CD14-positive monocyte (primary cell): Measurements from ENCODE around the gene ADCYAP1. TPM values are rescaled to one million over a fixed set of nuclear protein-coding genes. Genes with fewer than 3 reads are reported as not detected.

Experiments used
- DNase-seq, 3 donors: peaks; one replicate each; pipeline ENCODE4 v3.0.0-alpha.2; 2011 to 2022
- H2AFZ ChIP-seq: 2 replicates; pipeline ENCODE4 v1.6.0; 2012; ENCODE audit warnings: mild to moderate bottlenecking, low read depth, low read length, inconsistent platforms; ENCODE audit not compliant: insufficient read depth, poor library complexity, severe bottlenecking
- H3K27ac ChIP-seq, 2 donors: 1 replicate in 1 of 2; 2 replicates in 1 of 2; pipeline ENCODE4 v1.5.1; 2012 to 2013; ENCODE audit warnings: low read length in 2 of 2, control low read depth in 1 of 2, inconsistent platforms in 1 of 2, low read depth in 1 of 2, mild to moderate bottlenecking in 1 of 2
- H3K27me3 ChIP-seq, 2 donors: one replicate each; pipeline versions ENCODE4 v1.6.0 to v1.6.1; 2011 to 2013; ENCODE audit warnings: low read length in 2 of 2; ENCODE audit not compliant: control insufficient read depth in 2 of 2, insufficient read depth in 2 of 2
- H3K36me3 ChIP-seq, 2 donors: replicated peaks in 1 of 2; 1 replicate in 1 of 2; 2 replicates in 1 of 2; pipeline versions ENCODE4 v1.5.1 to v1.6.1; 2012 to 2013; ENCODE audit warnings: low read length in 2 of 2, control low read depth in 1 of 2, inconsistent platforms in 1 of 2, mild to moderate bottlenecking in 1 of 2; ENCODE audit not compliant: insufficient read depth in 2 of 2, control insufficient read depth in 1 of 2
- H3K4me1 ChIP-seq, 2 donors: 1 replicate in 1 of 2; 2 replicates in 1 of 2; pipeline versions ENCODE4 v1.5.1 to v1.6.1; 2012 to 2013; ENCODE audit warnings: low read length in 2 of 2, control low read depth in 1 of 2, inconsistent platforms in 1 of 2, mild to moderate bottlenecking in 1 of 2, moderate library complexity in 1 of 2; ENCODE audit not compliant: insufficient read depth in 2 of 2, control insufficient read depth in 1 of 2
- H3K4me2 ChIP-seq: replicated peaks from 2 replicates; pipeline ENCODE3; 2012; ENCODE audit warnings: low read length, moderate library complexity, mild to moderate bottlenecking; ENCODE audit not compliant: poor library complexity, severe bottlenecking; ENCODE audit errors: extremely low read depth
- H3K4me3 ChIP-seq, 3 experiments: fragments of 200-600 bp in 1 of 3; sonication (generic) in 1 of 3; replicated peaks in 1 of 3; 1 replicate in 2 of 3; 2 replicates in 1 of 3; pipeline ENCODE4 v1.5.1; 2011 to 2013; ENCODE audit warnings: low read length in 3 of 3, mild to moderate bottlenecking in 3 of 3, control low read depth in 2 of 3, low read depth in 2 of 3, inconsistent platforms in 1 of 3, moderate library complexity in 1 of 3
- H3K79me2 ChIP-seq: 2 replicates; pipeline ENCODE4 v1.6.0; 2012; ENCODE audit warnings: mild to moderate bottlenecking, control low read depth, inconsistent platforms, low read length, moderate library complexity; ENCODE audit not compliant: insufficient read depth
- H3K9ac ChIP-seq: 2 replicates; pipeline ENCODE4 v1.6.0; 2017; ENCODE audit warnings: low read length, mild to moderate bottlenecking; ENCODE audit not compliant: insufficient read depth, poor library complexity, severe bottlenecking
- H3K9me3 ChIP-seq, 2 donors: replicated peaks in 1 of 2; 1 replicate in 1 of 2; 2 replicates in 1 of 2; pipeline versions ENCODE4 v1.5.1 to v1.6.1; 2012 to 2013; ENCODE audit warnings: low read length in 2 of 2, control low read depth in 1 of 2; ENCODE audit not compliant: control insufficient read depth in 1 of 2, insufficient read depth in 1 of 2
- H4K20me1 ChIP-seq: 2 replicates; pipeline ENCODE4 v1.6.0; 2012; ENCODE audit warnings: mild to moderate bottlenecking, low read length, control low read depth, moderate library complexity; ENCODE audit not compliant: insufficient read depth
- H3K27ac Mint-ChIP-seq, 7 donors: one replicate each; pipeline ENCODE4 v1.8.0; 2020; ENCODE audit warnings: mild to moderate bottlenecking in 7 of 7, mixed read lengths in 7 of 7, moderate library complexity in 6 of 7, inconsistent platforms in 2 of 7
- H3K27me3 Mint-ChIP-seq, 3 donors: one replicate each; pipeline ENCODE4 v1.8.0; 2021 to 2022; ENCODE audit warnings: low read depth in 3 of 3, mild to moderate bottlenecking in 3 of 3, mixed read lengths in 3 of 3, moderate library complexity in 3 of 3, inconsistent platforms in 1 of 3
- H3K36me3 Mint-ChIP-seq, 2 donors: one replicate each; pipeline ENCODE4 v1.8.0; 2020; ENCODE audit warnings: mixed read lengths in 2 of 2, inconsistent platforms in 1 of 2, mild to moderate bottlenecking in 1 of 2
- H3K4me1 Mint-ChIP-seq: one replicate; pipeline ENCODE4 v1.8.0; 2020; ENCODE audit warnings: mild to moderate bottlenecking, mixed read lengths
- H3K4me3 Mint-ChIP-seq, 2 donors: one replicate each; pipeline ENCODE4 v1.8.0; 2020; ENCODE audit warnings: mild to moderate bottlenecking in 2 of 2, mixed read lengths in 2 of 2, moderate library complexity in 1 of 2
- H3K9me3 Mint-ChIP-seq, 7 donors: one replicate each; pipeline ENCODE4 v1.8.0; 2020 to 2022; ENCODE audit warnings: mixed read lengths in 7 of 7, mild to moderate bottlenecking in 6 of 7, moderate library complexity in 6 of 7, inconsistent platforms in 2 of 7
- WGBS: methylation state at CpG from one replicate; pipeline ENCODE4 v1.1.5; 2013; ENCODE audit warnings: missing lambda C conversion rate; ENCODE audit not compliant: insufficient coverage; 5-methylcytosine and 5-hydroxymethylcytosine counted together
- intact Hi-C, 2 donors: fragments of 100-400 bp; cut with micrococcal nuclease; formaldehyde crosslinking; loops; one replicate each; pipeline versions ENCODE4 v1.15.0 to v1.15.1; 2023
- polyA plus RNA-seq, 3 donors: library from polyadenylated mRNA; depleted of rRNA in 1 of 3; unstranded in 2 of 3; stranded (reverse) in 1 of 3; fragments of 300-500 nt in 2 of 3; fragments of >200 nt in 1 of 3; fragmentation: Illumina TruSeq in 2 of 3; gene quantifications; 1 replicate in 2 of 3; 2 replicates in 1 of 3; pipeline ENCODE4 v1.2.3, GENCODE V29; 2012 to 2021
- TF ChIP-seq, protein P1 (sequence below): fragments of 200-600 bp; IDR thresholded peaks from one replicate; pipeline ENCODE4 v1.8.0; 2022; ENCODE audit warnings: antibody characterized with exemption, mild to moderate bottlenecking

Gene ADCYAP1
- polyA plus RNA-seq, 3 donors = not detected

DNA sequence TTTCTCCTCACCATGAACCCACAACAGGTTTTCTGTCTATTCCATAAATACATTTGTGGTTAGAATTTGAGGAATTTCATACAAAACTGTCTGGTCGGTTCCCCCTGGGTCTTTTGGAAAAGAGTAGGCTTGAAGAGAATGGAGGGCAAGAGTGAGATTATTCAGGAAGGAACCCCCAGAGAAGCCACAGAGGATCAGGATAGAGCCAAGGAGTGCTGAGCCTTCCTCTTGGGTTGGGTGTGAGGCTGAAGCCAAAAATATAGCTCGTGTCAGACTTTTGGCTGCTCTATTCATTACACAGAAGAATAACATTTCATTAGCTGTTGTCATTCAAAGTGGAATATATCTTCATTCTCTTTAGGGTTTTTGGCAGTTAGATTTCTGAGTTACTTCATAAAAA lies 46.7 kb upstream of the ADCYAP1 start:
- Histone ChIP-seq H3K27me3 (peaks cover 0 to 2% of the 10 kb centered on the region in 2 donors), H3K9ac (no peak overlapping the region), H3K27ac (no peak overlapping the region), H3K9me3 (no peaks in the 10 kb centered on the region), H3K4me2 (no peak overlapping the region), H4K20me1 (no peaks in the 10 kb centered on the region), H3K36me3 (no peaks in the 10 kb centered on the region), H3K79me2 (no peaks in the 10 kb centered on the region), H2AFZ (no peak overlapping the region), H3K4me3 (no peak overlapping the region), H3K4me1 (no peaks in the 10 kb centered on the region)
- intact Hi-C loops = no loop called here
- Mint-ChIP-seq H3K4me1 (no peaks in the 10 kb centered on the region), H3K36me3 (no peaks in the 10 kb centered on the region), H3K27ac (peak overlapping the region in 1 of 7 donors; percentile 4), H3K27me3 (peaks cover 5 to 18% (median 10%) of the 10 kb centered on the region in 3 donors), H3K9me3 (no peaks in the 10 kb centered on the region), H3K4me3 (no peak overlapping the region)
- DNase-seq = no peak
- WGBS = 57% methylated on average over 1 of the region's 2 CpGs
- TF ChIP-seq, protein P1, sequence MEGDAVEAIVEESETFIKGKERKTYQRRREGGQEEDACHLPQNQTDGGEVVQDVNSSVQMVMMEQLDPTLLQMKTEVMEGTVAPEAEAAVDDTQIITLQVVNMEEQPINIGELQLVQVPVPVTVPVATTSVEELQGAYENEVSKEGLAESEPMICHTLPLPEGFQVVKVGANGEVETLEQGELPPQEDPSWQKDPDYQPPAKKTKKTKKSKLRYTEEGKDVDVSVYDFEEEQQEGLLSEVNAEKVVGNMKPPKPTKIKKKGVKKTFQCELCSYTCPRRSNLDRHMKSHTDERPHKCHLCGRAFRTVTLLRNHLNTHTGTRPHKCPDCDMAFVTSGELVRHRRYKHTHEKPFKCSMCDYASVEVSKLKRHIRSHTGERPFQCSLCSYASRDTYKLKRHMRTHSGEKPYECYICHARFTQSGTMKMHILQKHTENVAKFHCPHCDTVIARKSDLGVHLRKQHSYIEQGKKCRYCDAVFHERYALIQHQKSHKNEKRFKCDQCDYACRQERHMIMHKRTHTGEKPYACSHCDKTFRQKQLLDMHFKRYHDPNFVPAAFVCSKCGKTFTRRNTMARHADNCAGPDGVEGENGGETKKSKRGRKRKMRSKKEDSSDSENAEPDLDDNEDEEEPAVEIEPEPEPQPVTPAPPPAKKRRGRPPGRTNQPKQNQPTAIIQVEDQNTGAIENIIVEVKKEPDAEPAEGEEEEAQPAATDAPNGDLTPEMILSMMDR = no peak

- H3K27me3 Mint-ChIP-seq = peaks cover 13 to 35% (median 18%) of the 10 kb centered on the region in 3 donors
Observed at GRCh38 chr18:864872-865273, 39.8 kb upstream of the ADCYAP1 start.

More at GRCh38 chr18:864872-865273, 39.8 kb upstream of the ADCYAP1 start:
- peaks cover 0 to under 1% (median 0%) of the 10 kb centered on the region in 7 donors for H3K9me3 Mint-ChIP-seq
- Histone ChIP-seq H3K9me3 (no peaks in the 10 kb centered on the region), H3K4me3 (no peak overlapping the region), H3K27ac (no peak overlapping the region), H3K4me1 (no peaks in the 10 kb centered on the region), H2AFZ (no peak overlapping the region), H4K20me1 (no peaks in the 10 kb centered on the region), H3K9ac (no peak overlapping the region), H3K4me2 (no peak overlapping the region), H3K79me2 (no peaks in the 10 kb centered on the region), H3K27me3 (peaks cover 0 to 13% of the 10 kb centered on the region in 2 donors), H3K36me3 (no peaks in the 10 kb centered on the region)
- intact Hi-C loops = loop anchor here (10.0 kb wide), 3 partner anchors 100 to 1680 kb away; no protein-coding TSS in a partner anchor
- H3K4me1 Mint-ChIP-seq = peaks cover 4% of the 10 kb centered on the region
- WGBS = 0% methylated on average over 8 of the region's 15 CpGs
- peak overlapping the region in 1 of 2 donors; percentile 30 for H3K4me3 Mint-ChIP-seq
- H3K36me3 Mint-ChIP-seq = no peaks in the 10 kb centered on the region
- no peak overlapping the region for H3K27ac Mint-ChIP-seq
- peak; percentile 16 to 40 (median 16) for DNase-seq
- TF ChIP-seq, protein P1 = peak; percentile 87
